Uterus (tissue), 2 donors: ENCODE measurements around the gene PAX2.

Experiments
- POLR2A ChIP-seq, 2 donors: fragments of 450-650 bp; IDR thresholded peaks; one replicate each; pipeline ENCODE4 v1.6.1; 2016; ENCODE audit warnings: antibody characterized with exemption in 2 of 2, mild to moderate bottlenecking in 1 of 2, moderate library complexity in 1 of 2
- TF ChIP-seq, protein P1 (sequence below), 4 experiments: fragments of 200-600 bp in 2 of 4; fragments of 450-650 bp in 2 of 4; sonication (generic) in 2 of 4; IDR thresholded peaks; one replicate each; pipeline ENCODE4 v1.5.1; 2016 to 2019; ENCODE audit warnings: antibody characterized with exemption in 4 of 4, mild to moderate bottlenecking in 2 of 4, moderate library complexity in 1 of 4

DNA sequence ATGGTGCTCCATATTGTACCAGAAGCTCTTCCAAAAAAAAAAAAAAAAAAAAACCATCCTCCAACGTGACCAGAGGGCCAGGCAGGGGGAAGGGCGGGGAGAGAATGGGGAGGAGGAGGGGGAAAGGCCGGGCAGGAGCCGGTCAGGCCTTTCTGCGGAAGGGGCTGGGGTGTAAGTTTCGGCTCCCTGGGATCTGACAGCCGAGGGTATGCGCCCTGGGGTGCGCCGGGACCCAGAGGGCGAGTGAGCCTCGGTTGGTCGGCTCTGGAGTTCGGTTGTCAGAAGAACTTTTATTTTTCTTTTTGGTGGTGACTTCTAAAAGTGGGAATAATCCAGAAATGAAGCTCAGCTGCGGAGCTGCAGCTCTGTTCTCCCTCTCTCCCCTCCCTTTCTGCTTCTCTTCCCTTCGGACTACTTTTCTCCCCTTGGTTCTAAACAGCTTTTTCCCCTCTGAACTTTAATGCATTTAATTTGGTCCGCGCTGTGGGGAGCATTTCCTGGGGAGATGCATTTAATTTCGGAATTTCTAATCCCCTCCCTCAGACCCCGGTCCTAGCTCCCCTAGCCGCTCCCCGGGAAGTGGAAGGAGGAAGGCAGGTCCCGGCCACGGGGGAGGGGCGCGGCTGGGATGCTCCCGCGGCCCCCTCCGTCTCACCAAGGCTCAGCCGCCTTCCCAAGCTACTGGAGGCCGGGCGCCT is 3.9 kb upstream of the PAX2 start:
- TF ChIP-seq, protein P1, sequence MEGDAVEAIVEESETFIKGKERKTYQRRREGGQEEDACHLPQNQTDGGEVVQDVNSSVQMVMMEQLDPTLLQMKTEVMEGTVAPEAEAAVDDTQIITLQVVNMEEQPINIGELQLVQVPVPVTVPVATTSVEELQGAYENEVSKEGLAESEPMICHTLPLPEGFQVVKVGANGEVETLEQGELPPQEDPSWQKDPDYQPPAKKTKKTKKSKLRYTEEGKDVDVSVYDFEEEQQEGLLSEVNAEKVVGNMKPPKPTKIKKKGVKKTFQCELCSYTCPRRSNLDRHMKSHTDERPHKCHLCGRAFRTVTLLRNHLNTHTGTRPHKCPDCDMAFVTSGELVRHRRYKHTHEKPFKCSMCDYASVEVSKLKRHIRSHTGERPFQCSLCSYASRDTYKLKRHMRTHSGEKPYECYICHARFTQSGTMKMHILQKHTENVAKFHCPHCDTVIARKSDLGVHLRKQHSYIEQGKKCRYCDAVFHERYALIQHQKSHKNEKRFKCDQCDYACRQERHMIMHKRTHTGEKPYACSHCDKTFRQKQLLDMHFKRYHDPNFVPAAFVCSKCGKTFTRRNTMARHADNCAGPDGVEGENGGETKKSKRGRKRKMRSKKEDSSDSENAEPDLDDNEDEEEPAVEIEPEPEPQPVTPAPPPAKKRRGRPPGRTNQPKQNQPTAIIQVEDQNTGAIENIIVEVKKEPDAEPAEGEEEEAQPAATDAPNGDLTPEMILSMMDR (IDR thresholded peaks at IDR 0.05): no peak
- TF ChIP-seq POLR2A (IDR thresholded peaks at IDR 0.05): no peak
